HepG2 (cell line): ENCODE results near the gene ZNF597. TPM values are rescaled to one million over a fixed set of nuclear protein-coding genes. Genes with fewer than 3 reads are reported as not detected.

Experiments used
- ATAC-seq: fragments of 200-7000 bp; cut with Tn5 transposase; 3 replicates; pipeline ENCODE4 v1.9.1; 2020; ENCODE audit warnings: mild to moderate bottlenecking, moderate library complexity
- BruUV-seq: library from RNA; stranded (reverse); fragments of 400-500 nt; replicated peaks from 2 replicates; lab custom pipeline; 2021; lab: Mats Ljungman, UMichigan
- CTCF ChIA-PET: fragments of 300-600 bp; formaldehyde crosslinking; extraction: SDS; loops from one replicate; lab custom pipeline; 2021; ENCODE audit warnings: low total read pairs, inconsistent platforms, low intra/inter-chr PET ratio; lab: Yijun Ruan, JAX
- POLR2A ChIA-PET: fragments of 350-600 bp; sonication (Branson Sonifier 250); formaldehyde crosslinking; loops from one replicate; lab custom pipeline; 2020; ENCODE audit warnings: antibody characterized with exemption, inconsistent platforms; lab: Yijun Ruan, JAX
- DNase-seq: peaks from one replicate; pipeline ENCODE4 v3.0.0-alpha.2; 2015; ENCODE audit warnings: low spot score
- FAIRE-seq: peaks from 3 replicates; lab custom pipeline; 2011; peaks lifted over from hg19 to GRCh38; lab: Jason Lieb, UNC
- H2AFZ ChIP-seq: one replicate; pipeline ENCODE4 v1.6.1; 2011; ENCODE audit warnings: low read length, inconsistent platforms
- H3K27ac ChIP-seq: fragments of 300-600 bp; 3 replicates; pipeline ENCODE4 v1.8.0; 2011; ENCODE audit warnings: mixed run types, mild to moderate bottlenecking, mixed read lengths, low read length, inconsistent platforms; ENCODE audit not compliant: insufficient read depth; ENCODE audit errors: extremely low read length
- H3K27me3 ChIP-seq, 2 experiments: fragments of 200-600 bp in 1 of 2; 2 replicates in 1 of 2; 3 replicates in 1 of 2; pipeline versions ENCODE4 v1.6.0 to v1.8.0; 2011; ENCODE audit warnings: low read length in 2 of 2, mild to moderate bottlenecking in 2 of 2, moderate library complexity in 2 of 2, inconsistent platforms in 1 of 2; ENCODE audit not compliant: insufficient read depth in 2 of 2, control insufficient read depth in 1 of 2
- H3K36me3 ChIP-seq, 2 experiments: fragments of 200-600 bp in 1 of 2; replicated peaks in 1 of 2; 2 replicates in 1 of 2; 3 replicates in 1 of 2; pipeline versions ENCODE4 v1.5.1 to v1.8.0; 2011; ENCODE audit warnings: low read length in 2 of 2, inconsistent platforms in 1 of 2; ENCODE audit not compliant: insufficient read depth in 2 of 2, control insufficient read depth in 1 of 2
- H3K4me1 ChIP-seq: 2 replicates; pipeline ENCODE4 v1.5.1; 2012; ENCODE audit warnings: low read length, inconsistent platforms; ENCODE audit not compliant: insufficient read depth
- H3K4me2 ChIP-seq: 2 replicates; pipeline ENCODE4 v1.6.0; 2011; ENCODE audit warnings: low read depth, low read length, inconsistent platforms
- H3K4me3 ChIP-seq, 3 experiments: fragments of 200-600 bp in 1 of 3; sonication (generic), shearing (Covaris generic) in 1 of 3; replicated peaks in 1 of 3; 2 replicates each; pipeline ENCODE4 v1.5.1; 2011 to 2016; ENCODE audit warnings: low read length in 3 of 3, inconsistent platforms in 2 of 3, low read depth in 2 of 3, mild to moderate bottlenecking in 2 of 3, control low read depth in 1 of 3, mixed read lengths in 1 of 3; ENCODE audit not compliant: insufficient read depth in 1 of 3
- H3K79me2 ChIP-seq: one replicate; pipeline ENCODE4 v1.6.1; 2011; ENCODE audit warnings: low read length, inconsistent platforms; ENCODE audit not compliant: insufficient read depth
- H3K9ac ChIP-seq: 2 replicates; pipeline ENCODE4 v1.6.0; 2011; ENCODE audit warnings: mild to moderate bottlenecking, low read depth, low read length, inconsistent platforms; ENCODE audit not compliant: insufficient read depth
- H3K9me3 ChIP-seq: 2 replicates; pipeline ENCODE4 v1.5.1; 2012; ENCODE audit warnings: mild to moderate bottlenecking, low read length
- H4K20me1 ChIP-seq: 2 replicates; pipeline ENCODE4 v1.6.0; 2011; ENCODE audit warnings: inconsistent platforms, mild to moderate bottlenecking, low read length, moderate library complexity; ENCODE audit not compliant: insufficient read depth
- KDM2A ChIP-seq: sonication (generic); formaldehyde crosslinking; IDR thresholded peaks from 2 replicates; pipeline ENCODE4 v1.4.0; 2020; ENCODE audit warnings: low read depth, missing genetic modification reagents, borderline replicate concordance
- MIER2 ChIP-seq: IDR thresholded peaks from 2 replicates; pipeline ENCODE4 v1.6.1; 2016; ENCODE audit warnings: missing biosample characterization, missing genetic modification reagents
- MYC ChIP-seq: sonication (generic); formaldehyde crosslinking; IDR thresholded peaks from 2 replicates; pipeline ENCODE4 v1.9.0; 2021; ENCODE audit warnings: missing genetic modification reagents, borderline replicate concordance
- NONO ChIP-seq, 2 experiments: fragments of 450-650 bp in 1 of 2; sonication (generic) in 1 of 2; formaldehyde crosslinking in 1 of 2; IDR thresholded peaks in 1 of 2; conservative IDR thresholded peaks in 1 of 2; 2 replicates each; pipeline versions ENCODE4 v1.6.1 to v1.8.0; 2017 to 2022; ENCODE audit warnings: mild to moderate bottlenecking in 1 of 2, missing genetic modification reagents in 1 of 2, moderate library complexity in 1 of 2
- PCBP2 ChIP-seq: fragments of 200-400 bp; formaldehyde crosslinking; optimal IDR thresholded peaks from 2 replicates; pipeline ENCODE3; 2018; ENCODE audit warnings: low read length, low read depth; ENCODE audit not compliant: poor library complexity, severe bottlenecking
- STAG1 ChIP-seq: sonication (generic); formaldehyde crosslinking; IDR thresholded peaks from 2 replicates; pipeline ENCODE4 v1.4.0; 2020; ENCODE audit warnings: missing genetic modification reagents
- ZFP36 ChIP-seq: fragments of 150-350 bp; IDR thresholded peaks from 2 replicates; pipeline ENCODE4 v1.6.1; 2018; ENCODE audit warnings: borderline replicate concordance, low read length, low read depth; ENCODE audit not compliant: partially characterized antibody
- ZNF660 ChIP-seq: sonication (generic); formaldehyde crosslinking; IDR thresholded peaks from 2 replicates; pipeline ENCODE4 v1.5.1; 2020; ENCODE audit warnings: mild to moderate bottlenecking, low read depth, missing genetic modification reagents, borderline replicate concordance
- ZNF790 ChIP-seq: sonication (generic); formaldehyde crosslinking; IDR thresholded peaks from 2 replicates; pipeline ENCODE4 v1.8.0; 2022; ENCODE audit warnings: missing genetic modification reagents, mild to moderate bottlenecking, borderline replicate concordance
- ZSCAN22 ChIP-seq: sonication (generic); formaldehyde crosslinking; IDR thresholded peaks from 2 replicates; pipeline ENCODE4 v1.4.0; 2020; ENCODE audit warnings: mild to moderate bottlenecking, missing genetic modification reagents
- ZSCAN29 ChIP-seq: sonication (generic); formaldehyde crosslinking; conservative IDR thresholded peaks from 2 replicates; pipeline ENCODE4 v1.4.0; 2020; ENCODE audit warnings: mild to moderate bottlenecking, missing genetic modification reagents
- whole genome bisulfite sequencing: methylation state at CpG from one replicate; pipeline ENCODE4 v1.1.6; 2017; ENCODE audit warnings: low lambda C conversion rate; 5-methylcytosine and 5-hydroxymethylcytosine counted together
- in situ Hi-C: cut with HindIII; loops from 2 replicates; pipeline ENCODE4 v1.10.0; 2017; ENCODE audit warnings: low pct_unique_long_range_greater_than_20kb; ENCODE audit not compliant: extremely low pct_ligation_motif_present
- intact Hi-C: fragments of 100-400 bp; cut with micrococcal nuclease; formaldehyde crosslinking; loops from one replicate; pipeline ENCODE4 v1.10.0; 2022; ENCODE audit not compliant: unreplicated experiment
- polyA plus RNA-seq, 8 experiments: library from polyadenylated mRNA; depleted of rRNA in 3 of 8; stranded (reverse) in 7 of 8; unstranded in 1 of 8; fragments of >200 nt; fragmentation: Illumina TruSeq in 4 of 8; extraction: Trizol in 4 of 8; gene quantifications; 2 replicates each; pipeline versions ENCODE4 v1.2.1 to v1.2.3, GENCODE V29; 2011 to 2016; ENCODE audit warnings: low read depth in 4 of 8, missing spikeins in 1 of 8, mixed read lengths in 1 of 8; ENCODE audit not compliant: insufficient read depth in 1 of 8
- total RNA-seq, 5 experiments: library from RNA; depleted of rRNA; stranded (reverse); fragments of >200 nt; fragmentation: Illumina TruSeq; extraction: Trizol; gene quantifications; 2 replicates each; pipeline ENCODE4 v1.2.3, GENCODE V29; 2016; ENCODE audit warnings: low read depth in 1 of 5
- TF ChIP-seq, protein P1 (sequence below): sonication (generic); formaldehyde crosslinking; IDR thresholded peaks from 2 replicates; pipeline ENCODE4 v1.4.0; 2020; ENCODE audit warnings: mild to moderate bottlenecking, missing genetic modification reagents
- TF ChIP-seq, protein P2 (sequence below): sonication (generic); formaldehyde crosslinking; IDR thresholded peaks from 2 replicates; pipeline ENCODE4 v1.8.1; 2023; ENCODE audit warnings: mild to moderate bottlenecking, missing genetic modification reagents, borderline replicate concordance
- TF ChIP-seq, protein P3 (sequence below): sonication (generic); formaldehyde crosslinking; conservative IDR thresholded peaks from 2 replicates; pipeline ENCODE4 v1.8.0; 2022; ENCODE audit warnings: mild to moderate bottlenecking, moderate library complexity, missing genetic modification reagents

The ZNF597 gene
- total and polyA plus RNA-seq, 2 of the 13 experiments (the other 11 are each of a cell fraction or from before 2014, with no cell fraction given), result 1.3 to 2.4 TPM

DNA sequence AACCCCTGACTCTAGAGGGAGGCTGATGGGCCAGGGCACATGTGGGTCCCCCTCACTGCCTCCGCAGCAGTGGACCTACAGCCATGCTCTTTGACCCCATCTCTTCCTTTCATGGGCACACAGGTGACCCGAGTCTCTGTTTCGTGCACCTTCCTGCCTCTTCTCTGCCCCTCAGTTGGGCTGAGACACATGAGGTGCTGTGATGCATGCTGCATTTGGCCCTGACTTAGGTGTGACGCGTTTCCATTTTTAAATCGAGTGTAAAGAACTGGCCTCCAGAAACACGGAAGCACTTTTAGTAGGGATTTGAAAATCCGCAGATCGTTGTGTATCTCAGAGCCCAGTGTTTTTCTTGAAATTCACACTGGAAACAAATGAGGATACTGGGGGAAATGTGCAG is 27.4 kb upstream of the ZNF597 start:
- no peak for DNase-seq
- 95% methylated on average over 9 of the region's 9 CpGs for WGBS
- H3K36me3 ChIP-seq, result peaks cover 12 to 39% of the 10 kb centered on the region in 2 experiments
- H3K27ac ChIP-seq, result no peak overlapping the region
- H4K20me1 ChIP-seq, result peaks cover 81% of the 10 kb centered on the region
- CTCF ChIA-PET, result no interaction called here
- no peak overlapping the region for H3K9ac ChIP-seq
- no peak overlapping the region for H3K4me3 ChIP-seq
- H3K27me3 ChIP-seq, result no peaks in the 10 kb centered on the region
- BruUV-seq, result no TSS peak
- no peak for TF ChIP-seq PCBP2
- TF ChIP-seq, protein P1, sequence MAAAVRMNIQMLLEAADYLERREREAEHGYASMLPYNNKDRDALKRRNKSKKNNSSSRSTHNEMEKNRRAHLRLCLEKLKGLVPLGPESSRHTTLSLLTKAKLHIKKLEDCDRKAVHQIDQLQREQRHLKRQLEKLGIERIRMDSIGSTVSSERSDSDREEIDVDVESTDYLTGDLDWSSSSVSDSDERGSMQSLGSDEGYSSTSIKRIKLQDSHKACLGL (CRISPR knock-in tag), result no peak
- TF ChIP-seq, protein P2, sequence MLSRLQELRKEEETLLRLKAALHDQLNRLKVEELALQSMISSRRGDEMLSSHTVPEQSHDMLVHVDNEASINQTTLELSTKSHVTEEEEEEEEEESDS, result no peak
- TF ChIP-seq STAG1 (CRISPR knock-in tag), result no peak
- TF ChIP-seq ZNF660 (CRISPR knock-in tag), result no peak
- no peak for TF ChIP-seq ZSCAN29 (CRISPR knock-in tag)
- TF ChIP-seq MIER2 (CRISPR knock-in tag), result no peak
- TF ChIP-seq, protein P3, sequence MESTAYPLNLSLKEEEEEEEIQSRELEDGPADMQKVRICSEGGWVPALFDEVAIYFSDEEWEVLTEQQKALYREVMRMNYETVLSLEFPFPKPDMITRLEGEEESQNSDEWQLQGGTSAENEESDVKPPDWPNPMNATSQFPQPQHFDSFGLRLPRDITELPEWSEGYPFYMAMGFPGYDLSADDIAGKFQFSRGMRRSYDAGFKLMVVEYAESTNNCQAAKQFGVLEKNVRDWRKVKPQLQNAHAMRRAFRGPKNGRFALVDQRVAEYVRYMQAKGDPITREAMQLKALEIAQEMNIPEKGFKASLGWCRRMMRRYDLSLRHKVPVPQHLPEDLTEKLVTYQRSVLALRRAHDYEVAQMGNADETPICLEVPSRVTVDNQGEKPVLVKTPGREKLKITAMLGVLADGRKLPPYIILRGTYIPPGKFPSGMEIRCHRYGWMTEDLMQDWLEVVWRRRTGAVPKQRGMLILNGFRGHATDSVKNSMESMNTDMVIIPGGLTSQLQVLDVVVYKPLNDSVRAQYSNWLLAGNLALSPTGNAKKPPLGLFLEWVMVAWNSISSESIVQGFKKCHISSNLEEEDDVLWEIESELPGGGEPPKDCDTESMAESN (CRISPR knock-in tag), result no peak
- TF ChIP-seq MYC (CRISPR knock-in tag), result no peak
- no peak for TF ChIP-seq ZSCAN22
- TF ChIP-seq ZNF790 (CRISPR knock-in tag), result no peak
- TF ChIP-seq ZFP36, result no peak
- no peak for TF ChIP-seq KDM2A (CRISPR knock-in tag)
- no peak for TF ChIP-seq NONO (IDR thresholded peaks at IDR 0.05)
- no peak for TF ChIP-seq NONO (CRISPR knock-in tag; conservative IDR thresholded peaks at IDR 0.05)
- TF ChIP-seq, all 625 proteins: peak for 0
- POLR2A ChIA-PET, result no interaction called here
- Histone ChIP-seq H3K9me3 (no peaks in the 10 kb centered on the region), H2AFZ (no peak overlapping the region), H3K4me2 (no peak overlapping the region), H3K4me1 (peaks cover 22% of the 10 kb centered on the region), H3K79me2 (peaks cover 94% of the 10 kb centered on the region)
- no peak for FAIRE-seq
- intact Hi-C loops, result no loop called here
- in situ Hi-C loops, result no loop called here
- no peak for ATAC-seq
